HG02970 (cell line): ENCODE measurements around the gene IGF2BP2.
"Not testable (repeated sequence)": the region's sequence is repeated elsewhere in the genome, so short reads cannot be mapped to it uniquely, and the experiment has no call there.

Source experiments
- ATAC-seq: cut with Tn5 transposase; IDR thresholded peaks from one replicate; pipeline ENCODE4 v1.9.1; 2021; ENCODE audit warnings: mild to moderate bottlenecking, moderate library complexity, moderate number of reproducible peaks; ENCODE audit not compliant: unreplicated experiment, low FRiP score

IGF2BP2 gene

GRCh38 chr3:185813205-185813604, 11.6 kb downstream of the IGF2BP2 start:
- ATAC-seq: no peak

- ATAC-seq: no peak
Observed at GRCh38 chr3:185807445-185808068, 17.3 kb downstream of the IGF2BP2 start.

- not testable (repeated sequence) for ATAC-seq
Observed at GRCh38 chr3:185798831-185799110, 26.1 kb downstream of the IGF2BP2 start.

GRCh38 chr3:185797993-185798830, 26.6 kb downstream of the IGF2BP2 start:
- no peak for ATAC-seq

- no peak for ATAC-seq
Observed at GRCh38 chr3:185797108-185797881, 27.5 kb downstream of the IGF2BP2 start.

DNA sequence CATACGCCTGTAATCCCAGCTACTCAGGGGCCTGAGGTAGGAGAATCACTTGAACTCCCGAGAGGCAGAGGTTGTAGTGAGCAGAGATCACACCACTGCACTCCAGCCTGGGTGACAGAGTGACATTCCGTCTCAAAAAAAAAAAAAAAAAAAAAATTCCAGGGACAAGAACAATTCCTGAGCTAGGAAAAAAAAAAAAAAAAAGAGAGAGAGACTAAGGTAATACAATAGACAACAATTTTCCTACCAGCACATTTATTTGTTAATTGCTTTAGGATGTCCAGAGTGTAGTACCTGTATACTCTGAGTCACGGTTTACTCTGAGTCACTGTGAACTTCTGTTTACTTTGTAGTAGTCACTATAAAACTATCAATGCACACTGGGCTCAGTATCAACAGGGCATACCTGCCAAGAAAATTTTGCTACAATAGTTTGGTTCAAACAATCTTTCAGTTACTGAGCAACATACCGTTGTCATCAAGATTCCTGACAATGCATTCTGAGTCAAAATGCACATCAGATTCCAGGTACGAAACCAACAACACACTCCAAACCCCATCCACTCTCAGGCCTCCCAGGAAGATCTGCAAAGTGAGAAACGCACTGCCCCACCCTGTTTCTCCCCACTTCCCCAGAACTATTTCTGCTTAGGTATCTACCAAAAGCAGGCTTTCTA, 28.3 kb downstream of the IGF2BP2 start:
- no peak for ATAC-seq

DNA sequence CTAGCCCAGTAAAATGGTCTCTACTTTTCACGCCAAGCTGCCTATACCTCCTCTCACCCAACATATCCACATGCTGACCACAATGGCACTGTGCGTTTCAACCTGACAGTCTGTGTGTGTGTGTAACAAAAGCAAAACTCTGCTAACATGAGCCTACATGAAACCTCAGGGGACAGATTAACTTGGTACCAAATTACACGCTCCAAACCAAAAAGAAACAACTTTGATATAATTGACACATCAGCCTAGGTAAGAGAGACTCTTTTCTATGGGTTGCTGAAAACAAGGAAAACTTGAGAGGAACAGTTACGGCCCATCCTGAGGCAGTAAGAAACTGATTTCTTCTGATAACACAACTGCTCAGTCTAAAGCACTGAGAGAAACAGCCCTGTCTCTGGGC, 31.5 kb downstream of the IGF2BP2 start:
- no peak for ATAC-seq

DNA sequence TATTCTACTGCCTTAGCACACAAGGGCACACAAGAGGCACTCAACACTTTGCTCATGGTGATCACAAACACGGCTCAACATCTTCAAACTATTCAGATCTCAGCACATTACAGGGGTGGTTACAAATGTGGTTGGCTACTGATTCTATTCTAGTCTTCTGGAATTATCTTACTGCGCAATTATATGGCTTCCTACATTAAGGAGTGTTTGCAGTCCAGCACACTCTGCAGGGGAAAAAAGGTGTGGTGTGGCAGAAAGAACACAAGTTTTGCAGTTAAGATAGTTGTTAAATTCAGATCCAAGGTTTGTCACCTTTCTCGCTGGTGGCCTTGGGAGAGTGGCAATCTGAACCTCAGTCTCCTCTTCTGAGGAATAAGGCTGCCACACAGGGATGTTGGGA, 31.9 kb downstream of the IGF2BP2 start:
- no peak for ATAC-seq

- ATAC-seq: no peak
Observed at GRCh38 chr3:185789891-185790830, 34.7 kb downstream of the IGF2BP2 start.

GRCh38 chr3:185789134-185789533, 35.7 kb downstream of the IGF2BP2 start:
- ATAC-seq: no peak

DNA sequence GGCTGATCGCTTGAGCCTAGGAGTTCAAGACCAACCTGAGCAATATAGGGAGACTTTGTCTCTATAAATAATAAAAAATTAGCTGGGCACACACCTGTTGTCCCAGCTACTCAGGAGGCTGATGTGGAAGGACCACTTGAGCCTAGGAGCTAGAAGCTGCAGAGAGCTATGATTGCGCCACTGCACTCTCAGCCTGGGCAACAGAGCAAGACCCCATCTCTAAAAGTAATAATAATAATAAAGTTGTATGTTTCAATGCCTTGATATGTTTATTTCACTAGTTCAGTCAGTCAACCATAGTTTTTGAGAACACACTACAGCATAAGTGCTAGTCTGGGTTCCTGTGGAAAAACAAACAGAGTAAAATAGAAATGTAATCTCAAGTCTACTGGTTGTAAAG, 36.5 kb downstream of the IGF2BP2 start:
- ATAC-seq: no peak

GRCh38 chr3:185786956-185787877, 37.6 kb downstream of the IGF2BP2 start:
- no peak for ATAC-seq

DNA sequence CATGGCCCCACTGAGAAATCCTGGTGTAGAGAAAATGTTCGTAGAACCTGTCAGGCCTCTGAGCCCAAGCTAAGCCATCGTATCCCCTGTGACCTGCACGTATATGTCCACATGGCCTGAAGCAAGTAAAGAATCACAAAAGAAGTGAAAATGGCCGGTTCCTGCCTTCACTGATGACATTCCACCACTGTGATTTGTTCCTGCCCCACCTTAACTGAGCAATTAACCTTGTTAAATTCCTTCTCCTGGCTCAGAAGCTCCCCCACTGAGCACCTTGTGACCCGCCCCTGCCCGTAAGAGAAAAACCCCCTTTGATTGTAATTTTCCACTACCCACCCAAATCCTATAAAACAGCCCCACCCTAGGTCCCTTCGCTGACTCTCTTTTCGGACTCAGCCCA, 38.6 kb downstream of the IGF2BP2 start:
- not testable (repeated sequence) for ATAC-seq

DNA sequence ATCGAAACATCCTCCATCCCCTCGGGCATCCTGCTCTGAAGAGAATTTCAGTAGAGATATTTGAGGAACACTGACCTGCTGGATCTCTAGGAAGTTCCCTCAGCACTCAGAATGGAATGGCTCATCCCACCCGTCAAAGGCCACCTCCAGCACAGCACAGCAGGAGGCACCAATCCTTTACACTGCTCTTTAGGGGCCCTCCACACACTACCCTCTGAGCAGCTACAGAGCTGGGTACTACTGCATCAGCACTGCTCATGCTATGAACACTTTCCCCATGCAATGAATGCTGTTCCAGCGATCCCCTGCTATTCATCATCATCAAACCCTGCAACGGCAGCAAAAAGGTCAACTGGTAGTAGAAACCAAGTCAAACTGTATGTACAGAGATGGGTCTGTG, 40.5 kb downstream of the IGF2BP2 start:
- ATAC-seq: no peak

GRCh38 chr3:185781759-185782158, 43.1 kb downstream of the IGF2BP2 start:
- no peak for ATAC-seq

DNA sequence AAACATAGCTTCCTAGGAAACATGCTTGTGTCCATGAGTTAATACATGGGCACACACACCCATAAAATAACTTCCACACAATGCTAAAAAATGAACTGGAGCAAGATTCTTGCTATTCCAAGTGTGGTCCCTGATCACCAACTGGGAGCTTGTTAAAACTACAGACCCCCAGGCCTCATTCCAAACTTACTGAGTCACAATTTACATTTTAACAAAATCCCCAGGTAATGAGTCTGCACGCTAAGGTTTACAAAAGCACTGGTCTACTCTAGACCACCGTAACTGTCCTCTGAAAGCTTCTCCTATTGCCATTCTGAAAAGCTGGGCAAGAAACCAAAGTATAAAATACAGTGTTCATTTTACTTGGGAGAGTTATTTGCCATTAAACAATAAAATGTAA, 45.4 kb downstream of the IGF2BP2 start:
- ATAC-seq: no peak

DNA sequence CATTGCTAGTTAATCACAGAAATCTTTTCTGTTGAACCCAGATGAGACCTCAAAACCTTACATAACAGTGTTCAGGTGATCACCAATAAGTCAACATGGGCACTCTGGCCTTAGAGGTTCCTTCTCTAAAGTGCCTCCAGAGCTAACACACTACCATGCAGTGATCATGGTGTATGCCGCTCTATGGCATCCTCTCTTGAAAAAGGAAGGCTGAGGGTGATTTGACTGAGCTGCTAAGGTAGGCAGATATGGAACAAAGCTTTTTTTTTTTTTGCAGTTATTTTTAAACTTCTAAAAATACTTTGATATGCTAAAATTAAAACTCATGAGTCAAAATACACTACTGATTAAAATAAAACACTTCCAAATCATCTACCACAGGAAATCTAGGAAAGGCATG, 46.0 kb downstream of the IGF2BP2 start:
- no peak for ATAC-seq

DNA sequence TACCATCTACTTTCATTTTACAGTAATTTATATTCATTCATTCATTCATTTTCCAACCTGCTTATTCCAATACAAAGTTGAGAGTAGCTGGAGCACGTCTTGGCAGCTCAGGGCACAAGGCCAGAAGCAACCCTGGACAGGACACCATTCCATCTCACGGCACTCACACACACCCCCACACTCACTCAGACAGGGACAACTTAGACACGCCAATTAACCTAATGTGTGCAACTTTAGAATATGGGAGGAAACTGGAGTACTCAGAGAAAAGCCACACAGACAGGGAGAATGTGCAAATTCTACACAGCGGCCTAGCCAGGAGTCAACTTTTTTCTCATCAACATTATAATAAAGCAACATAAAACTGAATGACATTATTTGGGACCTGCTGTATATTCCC, 46.7 kb downstream of the IGF2BP2 start:
- ATAC-seq: no peak

- no peak for ATAC-seq
Observed at GRCh38 chr3:185770109-185770508, 54.7 kb downstream of the IGF2BP2 start.
